Measurements from ENCODE around the gene TRMT10B. TPM values are rescaled to one million over a fixed set of nuclear protein-coding genes. Genes with fewer than 3 reads are reported as not detected.
"Not testable (repeated sequence)": the region's sequence is repeated elsewhere in the genome, so short reads cannot be mapped to it uniquely, and the experiment has no call there.

The TRMT10B gene
- total RNA-seq, 1 experiment from 2014 or later, result 5.2 TPM

DNA sequence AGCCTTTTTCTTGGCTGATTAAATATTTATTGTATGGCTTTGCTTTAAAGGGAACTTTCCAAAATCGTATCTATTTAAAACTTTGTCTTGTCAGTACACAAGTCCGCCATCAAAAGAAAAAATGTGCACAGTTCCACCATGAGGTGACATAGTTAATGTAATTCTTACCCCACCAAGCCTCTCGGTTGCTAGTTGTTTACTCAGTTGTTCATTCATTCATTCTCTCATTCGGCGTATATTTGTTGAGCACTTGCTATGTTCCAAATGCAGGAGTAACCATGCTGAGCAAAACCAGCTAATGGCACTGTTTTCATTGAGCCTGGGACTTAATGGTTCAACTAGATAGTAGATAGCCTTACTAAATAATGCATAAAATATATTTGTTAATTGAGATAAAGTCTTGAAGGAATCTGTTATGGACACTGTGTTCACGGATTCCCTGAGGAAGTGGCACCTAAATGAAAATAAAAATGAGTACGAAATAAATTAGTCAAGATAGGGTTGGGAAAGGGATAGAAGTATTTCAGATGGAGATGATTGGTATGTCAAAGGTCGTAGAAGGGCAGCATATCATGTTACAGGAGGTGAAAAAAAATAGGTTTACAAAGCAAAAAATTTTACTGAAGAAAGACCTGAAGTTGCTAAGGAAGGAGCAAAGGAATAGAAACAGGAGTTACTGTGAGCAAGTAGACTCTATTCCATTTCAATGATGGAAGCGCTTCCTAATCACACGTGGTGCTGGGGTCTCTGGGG lies 48.5 kb downstream of the TRMT10B start:
- TF ChIP-seq EZH2 (IDR thresholded peaks at IDR 0.05; ENCODE audit: low read depth), result no peak
- TF ChIP-seq, protein P1, sequence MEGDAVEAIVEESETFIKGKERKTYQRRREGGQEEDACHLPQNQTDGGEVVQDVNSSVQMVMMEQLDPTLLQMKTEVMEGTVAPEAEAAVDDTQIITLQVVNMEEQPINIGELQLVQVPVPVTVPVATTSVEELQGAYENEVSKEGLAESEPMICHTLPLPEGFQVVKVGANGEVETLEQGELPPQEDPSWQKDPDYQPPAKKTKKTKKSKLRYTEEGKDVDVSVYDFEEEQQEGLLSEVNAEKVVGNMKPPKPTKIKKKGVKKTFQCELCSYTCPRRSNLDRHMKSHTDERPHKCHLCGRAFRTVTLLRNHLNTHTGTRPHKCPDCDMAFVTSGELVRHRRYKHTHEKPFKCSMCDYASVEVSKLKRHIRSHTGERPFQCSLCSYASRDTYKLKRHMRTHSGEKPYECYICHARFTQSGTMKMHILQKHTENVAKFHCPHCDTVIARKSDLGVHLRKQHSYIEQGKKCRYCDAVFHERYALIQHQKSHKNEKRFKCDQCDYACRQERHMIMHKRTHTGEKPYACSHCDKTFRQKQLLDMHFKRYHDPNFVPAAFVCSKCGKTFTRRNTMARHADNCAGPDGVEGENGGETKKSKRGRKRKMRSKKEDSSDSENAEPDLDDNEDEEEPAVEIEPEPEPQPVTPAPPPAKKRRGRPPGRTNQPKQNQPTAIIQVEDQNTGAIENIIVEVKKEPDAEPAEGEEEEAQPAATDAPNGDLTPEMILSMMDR (conservative IDR thresholded peaks at IDR 0.05), result no peak
- BruUV-seq (replicated peaks), result no TSS peak
- no peak overlapping the region for H3K27ac ChIP-seq
- no peaks in the 10 kb centered on the region for H3K9me2 ChIP-seq (ENCODE audit: insufficient read depth)
- intact Hi-C loops (cut with micrococcal nuclease; ENCODE audit: unreplicated experiment), result no loop called here
- H3K4me1 ChIP-seq (replicated peaks; ENCODE audit: insufficient read depth), result peaks cover 16% of the 10 kb centered on the region
- ChIA-PET CTCF (no interaction called here), POLR2A (ENCODE audit: unreplicated experiment) (interaction anchor here (0.6 kb wide), 1 partner anchor 21 kb away, joined by 4 read pairs; no protein-coding TSS in a partner anchor)
- no peak overlapping the region; the same call in 1 of the 2 replicates for H2AFZ ChIP-seq
- H3K9me3 ChIP-seq (ENCODE audit: insufficient read depth, low read depth), result no peaks in the 10 kb centered on the region
- peak overlapping the region; percentile 73 for H3K4me3 ChIP-seq
- H3K4me2 ChIP-seq, result peak overlapping the region; percentile 100
- peaks cover 6% of the 10 kb centered on the region; the same call in 1 of the 2 replicates for H3F3A ChIP-seq (ENCODE audit: insufficient read depth, low read depth)
- DNase-seq, result no peak
- peaks cover 23% of the 10 kb centered on the region; the same call in 1 of the 2 replicates for H4K20me1 ChIP-seq (ENCODE audit: insufficient read depth)
- no peaks in the 10 kb centered on the region for H3K27me3 ChIP-seq (ENCODE audit: insufficient read depth, low read depth)
- H3K36me3 ChIP-seq (ENCODE audit: low read depth), result no peaks in the 10 kb centered on the region
- H3K79me2 ChIP-seq (ENCODE audit: low read depth), result peaks cover 55% of the 10 kb centered on the region

DNA sequence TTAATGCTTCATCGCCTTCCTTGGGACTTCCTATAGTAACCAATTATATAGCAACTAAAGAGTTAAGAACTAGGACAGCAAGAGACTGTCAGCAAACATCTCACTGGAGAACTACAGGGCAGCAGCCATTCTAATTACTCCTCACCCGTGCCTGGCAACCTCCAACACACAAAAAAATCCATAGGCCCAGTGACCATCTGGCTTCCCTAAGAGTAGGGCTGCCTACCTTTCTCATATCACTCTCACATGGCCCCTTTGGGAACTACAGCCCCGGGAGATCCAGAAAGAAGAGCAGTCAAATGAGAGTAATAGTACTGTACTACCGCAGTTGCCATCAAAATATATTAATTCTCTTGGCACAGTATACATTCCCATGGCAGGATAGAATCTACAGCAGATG lies 52.7 kb downstream of the TRMT10B start:
- peaks cover 28% of the 10 kb centered on the region for H4K20me1 ChIP-seq (ENCODE audit: insufficient read depth)
- no TSS peak for BruUV-seq (replicated peaks)
- CTCF ChIA-PET, result no interaction called here

DNA sequence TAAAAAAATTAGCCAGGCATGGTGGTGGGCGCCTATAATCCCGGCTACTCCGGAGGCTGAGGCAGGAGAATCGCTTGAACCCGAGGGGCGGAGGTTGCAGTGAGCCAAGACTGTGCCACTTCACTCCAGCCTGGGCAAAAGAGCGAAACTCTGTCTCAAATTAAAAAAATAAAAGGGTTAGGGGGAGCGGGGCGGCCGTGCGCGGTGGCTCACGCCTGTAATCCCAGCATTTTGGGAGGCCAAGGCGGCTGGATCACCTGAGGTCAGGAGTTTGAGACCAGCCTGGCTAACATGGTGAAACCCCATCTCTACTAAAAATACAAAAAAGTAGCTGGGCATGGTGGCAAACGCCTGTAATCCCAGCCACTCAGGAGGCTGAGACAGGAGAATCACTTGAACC lies 56.1 kb downstream of the TRMT10B start:
- H3K4me1 ChIP-seq (replicated peaks; ENCODE audit: insufficient read depth); BruUV-seq (replicated peaks); H3K9me3 ChIP-seq (ENCODE audit: insufficient read depth, low read depth); CTCF ChIA-PET; H3K27ac ChIP-seq; H2AFZ ChIP-seq; H3K4me2 ChIP-seq; POLR2A ChIA-PET (ENCODE audit: unreplicated experiment); H3K9me2 ChIP-seq (ENCODE audit: insufficient read depth); intact Hi-C loops (cut with micrococcal nuclease; ENCODE audit: unreplicated experiment); H3F3A ChIP-seq (ENCODE audit: insufficient read depth, low read depth); H3K36me3 ChIP-seq (ENCODE audit: low read depth); H4K20me1 ChIP-seq (ENCODE audit: insufficient read depth); H3K27me3 ChIP-seq (ENCODE audit: insufficient read depth, low read depth); H3K4me3 ChIP-seq; DNase-seq: not testable (repeated sequence)
- peaks cover 27% of the 10 kb centered on the region for H3K79me2 ChIP-seq (ENCODE audit: low read depth)

More for the DNA sequence above, 52.7 kb downstream of the TRMT10B start:
- no peak for DNase-seq
- Histone ChIP-seq H3K4me3 (no peak overlapping the region), H3K27ac (no peak overlapping the region), H3K36me3 (ENCODE audit: low read depth) (no peaks in the 10 kb centered on the region), H3K79me2 (ENCODE audit: low read depth) (peaks cover 61% of the 10 kb centered on the region), H3F3A (ENCODE audit: insufficient read depth, low read depth) (0 out of 2 replicates have a peak, but pooled peaks cover 4% of the 10 kb centered on the region), H3K4me1 (replicated peaks; ENCODE audit: insufficient read depth) (peaks cover 16% of the 10 kb centered on the region), H3K27me3 (ENCODE audit: insufficient read depth, low read depth) (no peaks in the 10 kb centered on the region), H2AFZ (no peak overlapping the region), H3K9me2 (ENCODE audit: insufficient read depth) (no peaks in the 10 kb centered on the region), H3K4me2 (no peak overlapping the region), H3K9me3 (ENCODE audit: insufficient read depth, low read depth) (no peaks in the 10 kb centered on the region)
- POLR2A ChIA-PET (ENCODE audit: unreplicated experiment), result no interaction called here
- TF ChIP-seq, protein P1 (conservative IDR thresholded peaks at IDR 0.05), result no peak
- no peak for TF ChIP-seq EZH2 (IDR thresholded peaks at IDR 0.05; ENCODE audit: low read depth)
- intact Hi-C loops (cut with micrococcal nuclease; ENCODE audit: unreplicated experiment), result no loop called here
